Measurements from ENCODE around the gene CDHR2.

The CDHR2 gene

GRCh38 chr5:176542596-176543427 lies 6.3 kb upstream of the CDHR2 start:
- no peak for TF ChIP-seq TCF12 (IDR thresholded peaks at IDR 0.05; ENCODE audit: low read depth)
- TF ChIP-seq REST (IDR thresholded peaks at IDR 0.05; ENCODE audit: low read depth): no peak
- peak; percentile 12; the same call in 1 of the 2 replicates for TF ChIP-seq RAD21 (IDR thresholded peaks at IDR 0.05; ENCODE audit: low read depth)
- TF ChIP-seq MAX (IDR thresholded peaks at IDR 0.05): peak; percentile 46

- TF ChIP-seq REST (IDR thresholded peaks at IDR 0.05; ENCODE audit: low read depth): no peak
- 0 out of 2 replicates have a peak, but pooled peaks have one; percentile 18 for TF ChIP-seq TCF12 (IDR thresholded peaks at IDR 0.05; ENCODE audit: low read depth)
- TF ChIP-seq YY1 (IDR thresholded peaks at IDR 0.05; ENCODE audit: low read depth): no peak
- TF ChIP-seq USF1 (IDR thresholded peaks at IDR 0.05): no peak
- no peak for TF ChIP-seq EGR1 (IDR thresholded peaks at IDR 0.05)
- no peak for TF ChIP-seq CREB1 (IDR thresholded peaks at IDR 0.05; ENCODE audit: low read depth)
- peak; percentile 9 for TF ChIP-seq MAX (IDR thresholded peaks at IDR 0.05)
- no peak for TF ChIP-seq RAD21 (IDR thresholded peaks at IDR 0.05; ENCODE audit: low read depth)
- 0 out of 2 replicates have a peak, but pooled peaks have one; percentile 28 for TF ChIP-seq TEAD4 (IDR thresholded peaks at IDR 0.05)
- TF ChIP-seq TAF1 (IDR thresholded peaks at IDR 0.05; ENCODE audit: low read depth): 0 out of 2 replicates have a peak, but pooled peaks have one; percentile 31
- TF ChIP-seq FOXM1 (IDR thresholded peaks at IDR 0.05; ENCODE audit: borderline replicate concordance, low read depth): no peak
- no peak for TF ChIP-seq NFIC (IDR thresholded peaks at IDR 0.05)
- TF ChIP-seq ZBTB7A (IDR thresholded peaks at IDR 0.05; ENCODE audit: low read depth): no peak
- no peak for TF ChIP-seq EP300 (IDR thresholded peaks at IDR 0.05; ENCODE audit: borderline replicate concordance)
- no peak for TF ChIP-seq CEBPB (IDR thresholded peaks at IDR 0.05)
These were observed 5.5 kb upstream of the CDHR2 start for GRCh38 chr5:176543428-176544182.

- TF ChIP-seq USF1 (IDR thresholded peaks at IDR 0.05) (no peak), NFIC (IDR thresholded peaks at IDR 0.05) (no peak), YY1 (IDR thresholded peaks at IDR 0.05; ENCODE audit: low read depth) (no peak), MAX (IDR thresholded peaks at IDR 0.05) (no peak), TCF12 (IDR thresholded peaks at IDR 0.05; ENCODE audit: low read depth) (no peak), EGR1 (IDR thresholded peaks at IDR 0.05) (no peak), FOXM1 (IDR thresholded peaks at IDR 0.05; ENCODE audit: borderline replicate concordance, low read depth) (no peak), ZBTB7A (IDR thresholded peaks at IDR 0.05; ENCODE audit: low read depth) (no peak), TEAD4 (IDR thresholded peaks at IDR 0.05) (no peak), REST (IDR thresholded peaks at IDR 0.05; ENCODE audit: low read depth) (no peak)
These were observed 3.8 kb upstream of the CDHR2 start for GRCh38 chr5:176545388-176545736.
